HG02938 (cell line): ENCODE measurements around the gene PLD3.
"Not testable (repeated sequence)": the region's sequence is repeated elsewhere in the genome, so short reads cannot be mapped to it uniquely, and the experiment has no call there.

Source experiments
- ATAC-seq: cut with Tn5 transposase; IDR thresholded peaks from one replicate; pipeline ENCODE4 v1.9.1; 2021; ENCODE audit warnings: mild to moderate bottlenecking, moderate library complexity; ENCODE audit not compliant: unreplicated experiment

Gene PLD3

DNA sequence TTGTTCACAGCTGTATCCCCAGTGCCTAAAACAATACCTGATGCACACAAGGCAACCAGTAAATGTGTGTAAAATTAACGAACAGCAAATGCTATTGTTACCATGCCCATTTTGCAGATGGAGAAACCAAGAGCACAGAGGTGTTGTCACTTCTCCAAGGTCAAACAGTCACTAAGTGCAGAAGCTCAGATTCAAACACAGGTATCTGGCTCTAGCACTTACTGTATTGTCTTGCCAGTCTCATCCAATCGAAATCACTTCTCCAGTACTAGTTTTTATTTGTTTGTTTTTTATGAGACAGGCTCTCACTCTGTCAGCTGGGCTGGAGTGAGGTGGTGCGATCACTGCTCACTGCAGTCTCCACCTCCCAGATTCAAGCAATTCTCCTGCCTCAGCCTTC, 13.7 kb downstream of the PLD3 start:
- no peak for ATAC-seq

DNA sequence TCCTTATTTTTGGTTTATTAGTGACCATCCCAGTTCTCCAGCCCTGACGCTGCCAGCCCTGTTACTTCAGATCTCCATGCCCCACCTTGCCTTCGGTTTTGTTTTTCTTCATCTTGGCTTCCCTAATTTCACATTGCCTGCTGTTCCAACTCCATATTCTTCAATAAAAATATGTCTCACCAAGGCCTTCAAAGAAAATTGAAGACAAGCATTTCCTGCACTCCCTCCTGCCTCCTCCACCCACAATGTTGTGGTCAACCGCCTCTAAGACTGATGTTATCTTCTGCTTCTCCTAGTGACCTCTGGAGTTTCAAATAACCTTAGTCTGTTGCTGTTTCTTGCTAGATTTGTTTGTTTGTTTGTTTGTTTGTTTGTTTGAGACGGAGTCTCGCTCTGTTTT, 14.6 kb downstream of the PLD3 start:
- ATAC-seq = no peak

DNA sequence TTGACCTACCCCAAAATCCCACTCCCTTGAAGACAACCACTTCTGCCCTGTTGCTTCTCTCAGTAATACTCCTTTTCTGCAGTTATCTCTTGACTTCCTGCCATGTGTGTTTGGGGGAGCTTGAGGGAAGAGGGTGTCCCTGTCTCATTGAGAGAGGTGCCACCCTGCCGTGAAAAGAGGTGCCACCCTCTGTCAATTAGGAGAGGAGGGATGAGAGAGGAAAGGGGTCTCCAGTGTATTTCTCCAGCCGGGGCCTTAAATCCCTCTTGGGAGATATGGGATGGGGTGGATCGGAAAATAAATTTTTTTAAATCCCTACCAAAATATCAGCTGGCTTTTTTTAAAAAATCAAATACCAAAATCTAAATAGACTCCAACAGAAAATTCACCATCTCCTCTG, 16.5 kb downstream of the PLD3 start:
- ATAC-seq = no peak

DNA sequence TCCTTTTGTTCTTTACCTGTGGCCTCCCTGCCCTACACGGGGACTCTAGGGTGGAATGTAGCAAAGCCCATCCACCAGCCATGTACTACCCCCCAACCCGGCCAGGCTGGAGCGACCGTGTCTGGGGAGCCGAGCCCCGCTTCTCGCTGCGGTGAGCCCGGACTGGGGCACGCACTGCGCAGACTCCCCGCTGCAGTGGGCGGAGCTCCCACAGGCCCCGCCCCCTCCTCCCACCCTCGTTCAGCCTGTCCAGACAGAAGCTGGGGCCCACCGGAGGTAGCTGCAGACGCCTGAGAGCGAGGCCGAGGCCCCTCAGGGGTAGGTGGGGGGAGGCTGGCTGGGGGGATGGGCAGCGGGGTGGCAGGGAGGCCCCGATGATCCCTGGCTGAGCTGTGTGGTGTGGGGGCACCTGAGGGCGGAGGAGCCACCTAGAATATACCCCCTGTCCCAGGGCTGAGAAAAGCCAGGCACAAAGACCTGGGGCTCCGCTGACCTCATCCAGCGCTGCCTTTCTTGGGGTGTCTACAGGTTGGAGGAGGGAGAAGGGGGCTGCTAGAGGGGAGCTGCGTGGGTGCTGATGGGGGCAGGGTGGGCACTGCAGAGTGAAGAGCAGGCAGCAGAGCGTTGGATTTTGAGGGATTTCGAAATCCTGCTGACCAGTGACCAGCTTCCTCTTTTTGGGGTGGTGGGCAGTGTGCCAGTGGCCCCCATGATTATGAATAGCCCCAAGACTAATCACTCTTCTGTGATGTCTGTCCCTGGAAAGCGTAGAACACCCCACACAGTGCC, 17.3 kb downstream of the PLD3 start:
- ATAC-seq = no peak

DNA sequence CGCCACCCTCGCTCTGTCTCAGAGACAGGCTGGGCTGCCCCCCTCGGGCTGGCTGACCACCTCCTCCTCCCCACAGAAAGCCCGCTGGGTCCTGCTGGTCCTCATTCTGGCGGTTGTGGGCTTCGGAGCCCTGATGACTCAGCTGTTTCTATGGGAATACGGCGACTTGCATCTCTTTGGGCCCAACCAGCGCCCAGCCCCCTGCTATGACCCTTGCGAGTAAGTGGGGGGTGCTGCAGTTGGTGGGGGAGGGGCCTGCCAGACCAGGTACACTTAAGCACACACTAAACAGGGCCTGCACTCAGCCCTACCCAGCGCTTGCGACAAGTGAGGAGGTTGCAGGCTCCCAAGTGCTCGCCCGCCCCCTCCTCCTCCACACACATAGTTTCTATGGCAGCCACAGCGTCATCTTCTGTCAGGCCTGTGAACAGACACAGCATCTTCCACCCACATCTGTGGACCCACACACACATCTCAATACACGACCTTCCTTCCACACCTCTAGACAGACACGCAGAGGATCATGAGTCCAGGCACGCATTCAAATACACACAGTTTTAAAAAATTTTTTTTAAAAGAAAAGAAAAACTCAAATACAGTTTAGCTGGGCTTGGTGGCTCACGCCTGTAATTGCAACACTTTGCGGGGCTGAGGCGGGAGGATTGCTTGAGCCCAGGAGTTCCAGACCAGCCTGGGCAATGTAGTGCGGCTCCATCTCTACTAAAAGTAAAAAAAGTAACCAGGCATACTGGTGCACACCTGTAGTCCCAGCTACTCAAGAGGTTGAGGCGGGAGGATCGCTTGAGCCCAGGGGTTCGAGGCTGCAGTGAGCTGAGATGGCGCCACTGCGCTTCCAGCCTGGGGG, 18.4 kb downstream of the PLD3 start:
- no peak for ATAC-seq

DNA sequence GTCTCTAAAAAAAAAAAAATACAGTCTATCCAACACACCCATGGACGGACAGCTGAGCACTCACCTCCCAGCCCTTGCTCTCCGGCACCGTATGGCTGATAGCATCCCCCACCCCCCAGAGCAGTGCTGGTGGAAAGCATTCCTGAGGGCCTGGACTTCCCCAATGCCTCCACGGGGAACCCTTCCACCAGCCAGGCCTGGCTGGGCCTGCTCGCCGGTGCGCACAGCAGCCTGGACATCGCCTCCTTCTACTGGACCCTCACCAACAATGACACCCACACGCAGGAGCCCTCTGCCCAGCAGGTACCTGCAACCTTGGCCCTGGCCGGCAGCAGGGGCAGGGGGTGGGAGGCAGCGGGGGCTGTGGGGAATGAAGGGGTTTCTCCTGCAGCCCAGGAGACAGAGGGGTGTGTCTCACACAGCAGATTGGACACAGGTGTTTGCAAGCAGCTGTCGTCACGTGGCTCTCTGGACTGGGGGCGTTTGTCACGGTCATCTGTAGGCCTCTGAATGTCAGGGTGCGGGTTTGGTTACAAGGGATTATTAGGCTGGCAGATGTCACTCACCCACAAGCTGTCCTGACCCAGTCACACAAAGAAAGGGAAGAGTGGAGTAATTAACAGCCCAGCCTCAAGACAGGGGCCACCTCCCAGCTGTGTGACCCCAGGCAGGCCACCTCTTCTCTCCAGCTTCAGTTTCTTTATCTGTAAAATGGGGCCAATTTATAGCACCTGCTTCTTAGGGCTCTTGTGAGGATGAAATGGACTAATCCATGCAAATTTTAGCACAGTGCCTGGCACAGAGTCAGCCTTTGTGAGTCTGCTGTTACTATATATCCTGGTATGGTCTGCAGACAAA, 19.3 kb downstream of the PLD3 start:
- ATAC-seq = no peak

DNA sequence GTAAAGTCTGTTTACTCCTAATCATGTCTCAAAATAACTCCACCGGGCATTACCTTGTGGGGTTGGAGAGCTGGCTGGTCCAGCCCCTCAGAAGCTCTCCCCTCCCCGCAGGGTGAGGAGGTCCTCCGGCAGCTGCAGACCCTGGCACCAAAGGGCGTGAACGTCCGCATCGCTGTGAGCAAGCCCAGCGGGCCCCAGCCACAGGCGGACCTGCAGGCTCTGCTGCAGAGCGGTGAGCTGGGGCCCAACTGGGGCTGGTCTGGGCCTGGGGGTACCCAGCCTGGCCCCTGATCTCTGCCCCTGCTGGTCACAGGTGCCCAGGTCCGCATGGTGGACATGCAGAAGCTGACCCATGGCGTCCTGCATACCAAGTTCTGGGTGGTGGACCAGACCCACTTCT, 21.3 kb downstream of the PLD3 start:
- ATAC-seq = no peak

DNA sequence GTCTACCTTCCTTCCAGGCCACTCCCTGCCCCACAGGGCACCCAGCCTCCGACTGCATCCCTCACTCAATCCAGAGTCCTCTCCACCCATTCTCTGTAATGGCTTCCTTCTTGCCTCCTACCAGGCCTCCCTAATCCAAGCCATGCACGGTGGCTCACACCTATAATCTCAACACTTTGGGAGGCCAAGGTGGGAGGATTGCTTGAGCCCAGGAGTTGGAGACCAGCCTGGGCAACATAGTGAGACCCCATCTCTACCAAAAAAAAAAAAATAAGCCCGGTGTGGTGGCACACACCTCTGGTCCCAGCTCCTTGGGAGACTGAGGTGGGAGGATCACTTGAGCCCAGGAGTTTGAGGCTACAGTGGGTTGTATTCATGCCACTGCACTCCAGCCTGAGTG, 21.8 kb downstream of the PLD3 start:
- ATAC-seq = not testable (repeated sequence)

DNA sequence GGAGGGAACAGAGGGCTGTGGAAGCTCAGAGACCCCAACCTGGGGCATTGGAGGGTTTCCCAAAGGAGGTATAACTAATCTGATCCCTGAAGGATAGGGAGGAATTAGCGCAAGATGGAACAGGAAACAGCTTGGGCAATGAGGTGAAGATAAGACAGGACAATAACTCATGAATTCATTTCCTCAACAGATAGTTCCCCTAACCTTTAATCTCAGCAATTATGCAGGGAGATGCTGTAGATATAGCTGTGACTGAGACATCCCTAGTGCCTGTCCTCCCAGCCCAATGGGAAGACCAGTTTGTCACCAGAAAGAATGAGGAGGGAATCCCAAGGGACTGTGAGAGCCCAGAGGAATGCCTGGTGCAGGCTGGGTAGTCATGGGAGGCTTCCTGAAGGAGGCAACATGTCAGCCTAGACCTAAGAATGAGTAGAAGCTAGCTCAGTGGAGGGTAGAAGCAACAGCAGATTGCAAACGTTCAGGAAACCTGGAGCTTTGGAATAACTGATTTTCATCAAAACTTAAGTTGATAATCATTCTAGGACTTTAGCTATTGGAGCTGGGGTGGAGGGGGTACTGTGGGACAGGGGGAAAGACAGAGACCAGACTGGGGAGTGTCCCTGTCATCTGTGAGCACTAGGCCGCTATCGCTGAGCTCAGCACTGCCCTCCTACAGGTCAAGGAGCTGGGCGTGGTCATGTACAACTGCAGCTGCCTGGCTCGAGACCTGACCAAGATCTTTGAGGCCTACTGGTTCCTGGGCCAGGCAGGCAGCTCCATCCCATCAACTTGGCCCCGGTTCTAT, 22.7 kb downstream of the PLD3 start:
- no peak for ATAC-seq

DNA sequence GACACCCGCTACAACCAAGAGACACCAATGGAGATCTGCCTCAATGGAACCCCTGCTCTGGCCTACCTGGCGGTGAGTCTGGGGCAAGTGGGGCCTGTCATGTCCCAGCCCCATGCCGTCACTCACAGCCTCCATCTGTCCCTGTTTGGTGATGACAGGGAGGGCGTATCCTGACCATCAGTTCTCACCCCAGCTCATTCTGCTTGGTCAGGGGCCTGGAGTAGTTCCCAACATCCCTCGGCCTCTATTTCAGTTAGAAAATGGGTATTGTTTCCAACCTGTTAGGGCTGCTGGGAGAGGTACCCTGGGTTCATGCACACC, 23.3 kb downstream of the PLD3 start:
- ATAC-seq = no peak

DNA sequence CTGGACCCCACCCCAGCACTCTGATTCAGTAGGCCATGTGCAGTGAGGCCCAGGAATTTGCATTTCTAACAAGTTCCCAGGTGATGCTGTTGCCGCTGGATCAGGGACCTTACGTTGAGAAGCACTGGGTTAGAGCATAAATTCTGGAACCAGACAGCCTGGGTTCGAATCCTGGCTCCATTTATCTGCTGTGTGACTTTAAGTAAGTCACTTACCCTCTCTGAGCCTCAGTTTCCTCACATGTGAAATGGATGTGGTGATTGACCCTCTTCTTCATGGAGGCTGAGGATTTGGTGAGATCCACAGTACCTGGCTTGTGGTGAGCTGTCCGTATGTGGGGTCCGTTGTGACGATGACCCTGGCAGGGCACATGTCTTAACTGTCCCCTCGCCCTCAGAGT, 25.6 kb downstream of the PLD3 start:
- ATAC-seq = no peak

DNA sequence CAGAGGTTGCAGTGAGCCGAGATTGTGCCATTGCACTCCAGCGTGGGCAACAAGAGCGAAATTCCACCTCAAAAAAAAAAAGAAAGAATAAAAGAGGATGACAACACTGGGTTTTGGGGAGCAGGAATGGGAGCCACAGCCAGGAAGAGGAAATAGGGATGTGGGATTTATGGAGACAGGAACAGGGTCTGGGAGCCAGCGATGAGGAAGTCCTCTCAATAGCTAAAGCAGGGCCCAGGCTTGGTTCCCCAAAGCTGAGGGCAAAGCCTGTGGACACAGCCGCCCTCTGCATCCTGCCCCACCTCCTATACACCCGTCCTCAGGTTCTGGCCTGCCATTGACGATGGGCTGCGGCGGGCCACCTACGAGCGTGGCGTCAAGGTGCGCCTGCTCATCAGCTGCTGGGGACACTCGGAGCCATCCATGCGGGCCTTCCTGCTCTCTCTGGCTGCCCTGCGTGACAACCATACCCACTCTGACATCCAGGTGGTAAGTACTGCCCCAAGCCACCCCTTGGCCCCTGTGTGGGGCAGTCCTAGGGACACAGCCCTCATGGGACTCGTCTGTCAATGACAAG, 27.9 kb downstream of the PLD3 start:
- ATAC-seq = no peak

DNA sequence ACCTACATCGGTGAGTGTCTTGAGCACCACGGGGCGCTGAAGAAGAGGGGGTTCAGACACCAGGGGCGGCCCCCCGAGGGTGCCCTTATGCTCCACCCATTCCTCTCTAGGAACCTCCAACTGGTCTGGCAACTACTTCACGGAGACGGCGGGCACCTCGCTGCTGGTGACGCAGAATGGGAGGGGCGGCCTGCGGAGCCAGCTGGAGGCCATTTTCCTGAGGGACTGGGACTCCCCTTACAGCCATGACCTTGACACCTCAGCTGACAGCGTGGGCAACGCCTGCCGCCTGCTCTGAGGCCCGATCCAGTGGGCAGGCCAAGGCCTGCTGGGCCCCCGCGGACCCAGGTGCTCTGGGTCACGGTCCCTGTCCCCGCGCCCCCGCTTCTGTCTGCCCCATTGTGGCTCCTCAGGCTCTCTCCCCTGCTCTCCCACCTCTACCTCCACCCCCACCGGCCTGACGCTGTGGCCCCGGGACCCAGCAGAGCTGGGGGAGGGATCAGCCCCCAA, 29.4 kb downstream of the PLD3 start:
- ATAC-seq = no peak

DNA sequence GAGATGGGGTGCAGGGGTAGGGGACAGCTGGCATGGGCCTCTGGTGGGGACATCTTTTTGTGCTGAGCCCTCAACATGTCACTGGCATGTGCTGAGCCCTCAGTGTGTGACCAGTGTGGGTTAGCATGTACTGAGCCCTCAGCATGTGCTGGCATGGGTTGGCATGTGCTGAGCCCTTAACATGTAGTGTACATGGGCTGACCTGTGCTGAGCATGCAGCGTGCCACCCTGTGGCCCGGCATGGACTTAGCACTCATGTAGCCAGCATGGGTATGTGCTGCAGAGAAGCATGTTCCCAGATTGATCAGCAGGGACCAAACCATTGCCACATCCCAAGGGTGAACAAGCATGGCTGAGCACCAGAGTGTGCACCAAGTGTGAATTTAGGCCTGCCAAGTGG, 30.0 kb downstream of the PLD3 start:
- no peak for ATAC-seq

DNA sequence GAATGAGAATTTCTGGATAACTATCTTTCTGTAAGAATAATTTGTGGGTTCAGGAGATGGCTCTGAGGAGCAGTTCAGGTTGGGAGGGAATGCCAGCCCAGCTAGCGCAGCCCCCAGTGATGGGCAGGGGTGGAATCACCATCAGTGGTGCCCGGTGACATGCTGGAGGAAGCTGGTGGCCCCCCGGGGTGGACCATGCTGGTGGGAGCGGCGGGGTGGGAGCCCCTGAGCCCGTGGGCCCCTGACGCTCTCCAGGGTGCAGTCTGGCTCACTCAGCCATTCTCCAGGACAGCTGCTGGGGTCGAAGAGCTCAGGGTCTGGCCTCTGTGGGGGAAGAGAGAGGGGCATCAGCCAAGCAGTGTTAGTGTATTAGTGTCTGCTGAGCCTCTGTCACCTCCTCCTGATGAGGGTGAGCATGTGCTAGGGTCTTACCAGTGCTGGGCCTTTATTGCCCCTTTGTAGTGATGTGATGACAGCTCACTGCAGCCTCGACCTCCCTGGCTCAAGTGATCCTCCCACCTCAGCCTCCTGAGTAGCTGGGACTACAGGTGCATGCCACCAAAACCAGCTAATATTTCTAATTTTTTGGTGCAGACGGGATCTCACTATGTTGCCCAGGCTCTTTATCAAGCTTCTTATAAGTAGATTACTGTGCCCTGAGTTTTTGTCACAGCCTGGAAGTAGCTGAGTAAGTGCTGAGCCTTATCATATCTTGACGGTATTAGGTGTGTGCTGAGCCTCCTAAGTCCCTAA, 31.1 kb downstream of the PLD3 start:
- ATAC-seq = no peak

DNA sequence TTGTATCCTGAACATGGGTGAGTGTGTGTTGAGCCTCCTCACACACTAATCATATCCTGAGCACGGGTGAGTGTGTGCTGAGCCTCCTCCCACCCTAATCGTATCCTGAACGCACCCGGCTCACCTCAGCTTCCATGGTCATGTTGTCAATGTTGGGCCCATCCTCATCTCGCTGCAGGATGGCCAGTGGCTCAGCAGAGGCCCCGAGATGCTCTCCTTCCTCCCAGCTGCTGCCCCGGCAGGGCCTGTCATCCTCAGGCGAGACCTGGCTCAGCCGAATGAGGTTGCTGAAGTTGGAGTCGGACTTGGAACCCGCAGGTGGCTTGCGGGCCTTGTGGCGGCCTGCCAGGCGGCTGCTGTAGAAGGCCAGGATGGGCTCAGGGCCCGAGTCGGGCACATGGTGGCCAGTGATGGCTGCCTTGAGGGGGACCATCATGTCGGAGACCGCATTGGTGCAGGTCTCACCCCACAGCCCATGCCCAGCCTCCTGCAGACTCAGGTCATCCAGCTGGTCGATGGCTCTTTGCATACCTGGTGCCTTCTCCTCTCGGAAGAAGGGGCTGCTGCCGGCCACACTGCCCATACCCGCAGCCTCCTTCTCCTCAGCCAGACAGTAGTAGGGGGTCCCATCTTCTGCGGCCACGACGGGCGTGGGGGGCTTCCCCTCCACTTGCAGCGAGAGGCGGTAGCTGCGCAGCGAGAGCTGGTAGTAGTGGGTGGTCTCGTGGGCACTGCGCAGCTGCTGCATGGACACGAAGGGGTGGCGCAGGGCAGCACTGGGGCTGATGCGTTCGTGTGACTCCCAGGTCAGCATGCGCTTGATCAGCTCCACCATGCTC, 31.9 kb downstream of the PLD3 start:
- no peak for ATAC-seq

DNA sequence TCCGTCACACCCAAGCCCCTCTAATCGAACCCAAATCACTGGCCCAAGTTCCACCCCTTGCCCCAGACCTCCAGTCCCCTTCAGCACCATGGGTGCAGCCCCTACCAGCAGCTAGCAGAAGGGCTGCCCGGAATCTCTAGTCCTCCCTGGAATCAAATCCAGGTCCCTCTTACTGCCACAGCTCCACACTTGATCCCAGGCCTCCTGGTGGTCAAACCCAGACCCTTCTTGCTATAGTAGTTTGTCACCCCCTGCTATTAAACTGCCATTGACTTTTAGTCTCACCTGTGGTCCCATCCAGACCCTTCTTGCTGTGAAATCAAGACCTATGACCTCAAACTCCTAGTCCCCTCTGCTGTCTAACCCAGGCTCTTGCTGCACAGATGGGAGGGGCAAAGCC, 32.8 kb downstream of the PLD3 start:
- no peak for ATAC-seq

DNA sequence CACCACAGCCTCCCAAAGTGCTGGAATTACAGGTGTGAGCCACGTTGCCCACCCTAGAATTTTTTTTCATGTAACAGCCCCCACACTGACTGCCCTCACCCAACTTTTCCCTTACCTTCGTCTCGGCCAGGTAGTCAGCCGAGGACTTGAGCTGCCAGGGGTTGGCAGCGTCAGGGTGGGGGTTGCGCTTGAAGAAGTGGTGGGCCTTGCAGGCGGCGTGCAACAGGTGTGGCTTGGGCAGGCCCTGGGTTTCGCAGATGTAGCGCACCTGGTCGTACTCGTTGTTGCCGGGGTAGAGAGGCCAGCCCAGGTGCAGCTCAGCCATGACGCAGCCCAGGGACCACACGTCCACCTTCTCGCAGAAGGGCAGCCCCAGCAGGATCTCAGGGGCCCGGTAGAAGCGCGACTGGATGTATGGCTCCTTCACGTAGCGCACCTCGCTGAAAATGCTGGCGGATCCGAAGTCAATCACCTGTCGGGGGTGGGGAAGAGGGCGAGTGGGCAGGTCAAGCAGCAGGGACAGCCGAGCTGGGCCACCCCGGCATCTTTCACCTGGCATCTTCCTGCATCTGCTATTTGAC, 35.3 kb downstream of the PLD3 start:
- ATAC-seq = no peak
